Activated T-cell treated with anti-CD3 and anti-CD28 coated beads for 48 hours (primary cell): Measurements from ENCODE around the gene SGK1.
A peak's percentile ranks its signal among the peaks of the same experiment; 100 is the strongest.
"Not testable (repeated sequence)": the region's sequence is repeated elsewhere in the genome, so short reads cannot be mapped to it uniquely, and the experiment has no call there.

Experiments used
- DNase-seq: peaks from one replicate; pipeline ENCODE4 v3.0.0-alpha.2; 2020; ENCODE audit warnings: low read depth

The SGK1 gene

GRCh38 chr6:134187154-134187553 is 130.8 kb downstream of the SGK1 start:
- no peak for DNase-seq

GRCh38 chr6:134186355-134186754 is 131.6 kb downstream of the SGK1 start:
- DNase-seq: no peak

GRCh38 chr6:134185277-134185676 is 132.6 kb downstream of the SGK1 start:
- DNase-seq: no peak

- no peak for DNase-seq
Observed at GRCh38 chr6:134183844-134184243, 134.1 kb downstream of the SGK1 start.

GRCh38 chr6:134182528-134182927 is 135.4 kb downstream of the SGK1 start:
- no peak for DNase-seq

DNA sequence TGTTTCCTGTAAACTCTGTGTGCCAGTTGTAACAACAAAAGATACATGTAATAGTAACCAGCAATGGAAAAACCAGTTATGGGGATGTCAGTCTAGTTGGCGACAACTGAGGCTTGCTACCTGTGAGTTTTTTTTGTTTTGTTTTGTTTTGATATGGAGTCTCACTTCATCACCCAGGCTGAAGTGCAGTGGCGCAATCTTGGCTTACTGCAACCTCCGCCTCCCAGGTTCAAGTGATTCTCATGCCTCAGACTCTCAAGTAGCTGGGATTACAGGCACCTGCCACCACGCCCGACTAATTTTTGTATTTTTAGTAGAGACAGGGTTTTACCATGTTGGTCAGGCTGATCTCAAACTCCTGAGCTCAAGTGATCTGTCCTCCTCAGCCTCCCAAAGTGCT is 136.2 kb downstream of the SGK1 start:
- DNase-seq: not testable (repeated sequence)

DNA sequence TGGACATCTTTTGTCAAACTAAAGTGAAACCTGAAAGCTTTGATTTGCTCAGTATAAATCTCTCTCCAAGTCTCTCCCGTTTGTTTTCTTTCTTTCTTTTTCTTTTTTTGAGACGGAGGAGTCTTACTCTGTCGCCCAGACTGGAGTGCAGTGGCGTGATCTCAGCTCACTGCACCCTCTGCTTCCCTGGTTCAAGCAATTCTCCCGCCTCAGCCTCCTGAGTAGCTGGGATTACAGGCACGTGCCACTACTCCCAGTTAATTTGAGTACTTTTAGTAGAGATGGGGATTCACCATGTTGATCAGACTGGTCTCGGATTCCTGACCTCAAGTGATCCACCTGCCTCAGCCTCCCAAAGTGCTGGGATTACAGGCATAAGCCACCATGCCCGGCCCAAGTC is 136.7 kb downstream of the SGK1 start:
- DNase-seq: not testable (repeated sequence)

- DNase-seq: not testable (repeated sequence)
Observed at GRCh38 chr6:134180540-134180939, 137.4 kb downstream of the SGK1 start.

DNA sequence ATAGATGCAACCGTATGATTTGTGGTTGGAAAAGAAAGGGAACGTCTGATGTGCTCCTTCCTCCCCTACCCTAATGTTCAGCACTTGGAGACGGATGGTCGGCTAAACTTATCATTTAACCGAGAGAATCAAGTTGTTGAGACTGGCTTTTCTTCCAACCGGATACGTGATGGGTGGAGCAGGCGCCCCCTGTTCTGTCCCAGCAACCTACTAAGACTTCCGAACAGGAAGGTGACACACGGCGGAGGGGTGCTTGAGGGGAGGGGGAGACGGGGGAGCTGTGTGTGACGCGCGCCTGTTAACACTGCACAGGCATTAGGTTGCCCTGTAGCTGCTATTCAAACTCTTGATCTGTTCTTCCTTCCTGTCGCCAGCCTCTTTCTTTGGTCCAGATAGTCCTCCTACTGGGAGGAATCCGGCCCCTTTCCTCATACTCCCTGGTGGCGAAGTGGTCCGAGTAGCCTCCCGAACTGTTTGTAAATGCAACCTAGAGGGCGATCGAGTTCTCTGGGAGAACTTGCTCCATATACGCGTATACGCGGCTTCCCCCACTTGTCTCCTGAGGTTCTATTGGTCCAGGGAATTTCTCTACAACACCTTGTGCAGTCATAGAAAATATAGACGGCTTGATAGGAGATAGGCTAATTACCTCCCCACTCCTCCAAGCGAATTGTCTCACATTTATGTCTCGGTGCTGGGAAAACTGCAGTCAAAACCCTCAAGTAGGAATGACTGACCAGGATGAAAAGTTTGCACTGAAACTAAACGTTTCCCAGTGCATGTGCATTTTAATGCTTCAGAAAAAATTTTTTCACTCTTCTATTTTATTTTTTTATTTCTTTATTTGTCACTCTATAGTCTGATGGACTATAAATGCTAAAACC is 139.5 kb downstream of the SGK1 start:
- DNase-seq: peak; percentile 68

DNA sequence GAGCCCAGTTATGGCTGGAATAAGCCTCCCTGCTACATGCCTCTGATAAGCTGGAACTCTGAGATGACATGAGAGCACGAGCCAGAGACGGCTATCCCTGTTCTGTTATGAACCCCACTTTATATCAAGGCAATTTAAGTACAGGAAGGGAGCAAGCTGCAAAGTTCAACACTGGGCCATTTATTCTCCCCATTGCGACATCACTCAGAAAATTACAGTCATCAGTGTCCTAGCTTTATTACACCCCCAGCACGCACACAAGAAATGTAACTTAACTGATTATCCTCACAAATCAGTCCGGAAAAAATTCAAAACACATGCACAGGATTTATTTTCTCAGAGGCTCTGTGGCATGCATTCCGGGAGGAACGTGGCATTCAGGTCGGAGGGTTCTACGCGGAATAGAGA is 140.2 kb downstream of the SGK1 start:
- DNase-seq: no peak

- no peak for DNase-seq
Observed at GRCh38 chr6:134177236-134177635, 140.7 kb downstream of the SGK1 start.

- no peak for DNase-seq
Observed at GRCh38 chr6:134176264-134176975, 141.5 kb downstream of the SGK1 start.

GRCh38 chr6:134175532-134176263 is 142.2 kb downstream of the SGK1 start:
- DNase-seq: peak; percentile 42

- DNase-seq: peak; percentile 94
Observed at GRCh38 chr6:134174672-134175531, 143.0 kb downstream of the SGK1 start.

DNA sequence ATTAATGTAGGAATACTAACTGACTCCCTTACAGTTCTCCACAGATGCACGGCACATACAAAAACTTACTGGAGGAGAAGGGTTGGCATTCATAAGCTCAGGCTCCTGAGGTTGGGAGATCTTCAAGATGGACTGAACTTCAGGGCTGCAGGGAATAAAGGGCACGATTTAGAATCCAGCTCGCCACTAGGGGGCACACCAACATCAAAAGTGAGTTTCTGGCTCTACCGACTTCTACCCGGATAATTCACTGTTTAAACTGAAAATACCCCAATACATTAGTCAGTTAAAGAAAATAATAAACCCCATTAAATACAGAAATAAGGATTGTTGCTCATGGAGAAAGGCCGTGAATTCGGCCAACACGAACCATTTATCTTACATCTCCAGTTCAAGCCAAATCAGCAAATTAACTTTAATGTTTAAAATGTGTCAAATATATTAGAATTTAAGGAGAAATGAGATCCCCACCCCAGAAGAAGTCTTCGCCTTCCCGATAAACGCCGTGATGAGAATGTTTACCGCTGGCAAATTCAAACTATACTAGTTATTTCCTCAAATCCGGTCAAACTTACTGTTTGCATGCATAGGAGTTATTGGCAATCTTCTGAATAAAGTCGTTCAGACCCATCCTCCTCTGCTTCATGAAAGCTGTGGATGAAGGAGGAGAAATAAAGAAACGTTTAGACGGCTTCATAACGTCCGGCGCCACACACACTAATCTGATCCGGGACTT is 143.8 kb downstream of the SGK1 start:
- DNase-seq: peak; percentile 76

DNA sequence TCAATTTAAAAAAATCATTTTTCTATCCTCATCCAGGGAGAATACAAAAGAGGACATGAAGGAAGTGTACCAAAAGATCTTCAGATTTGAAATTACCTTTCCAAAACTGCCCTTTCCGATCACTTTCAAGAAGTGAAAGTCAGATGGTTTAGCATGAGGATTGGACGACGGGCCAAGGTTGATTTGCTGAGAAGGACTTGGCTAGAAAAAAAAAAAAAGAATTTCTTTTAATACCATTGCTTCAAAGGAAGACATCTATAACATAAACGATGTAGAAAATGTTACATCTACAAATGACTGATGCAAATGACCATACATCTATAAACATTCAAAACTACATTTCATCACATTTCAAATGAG is 144.6 kb downstream of the SGK1 start:
- DNase-seq: no peak

- no peak for DNase-seq
Observed at GRCh38 chr6:134172706-134173365, 145.1 kb downstream of the SGK1 start.

DNA sequence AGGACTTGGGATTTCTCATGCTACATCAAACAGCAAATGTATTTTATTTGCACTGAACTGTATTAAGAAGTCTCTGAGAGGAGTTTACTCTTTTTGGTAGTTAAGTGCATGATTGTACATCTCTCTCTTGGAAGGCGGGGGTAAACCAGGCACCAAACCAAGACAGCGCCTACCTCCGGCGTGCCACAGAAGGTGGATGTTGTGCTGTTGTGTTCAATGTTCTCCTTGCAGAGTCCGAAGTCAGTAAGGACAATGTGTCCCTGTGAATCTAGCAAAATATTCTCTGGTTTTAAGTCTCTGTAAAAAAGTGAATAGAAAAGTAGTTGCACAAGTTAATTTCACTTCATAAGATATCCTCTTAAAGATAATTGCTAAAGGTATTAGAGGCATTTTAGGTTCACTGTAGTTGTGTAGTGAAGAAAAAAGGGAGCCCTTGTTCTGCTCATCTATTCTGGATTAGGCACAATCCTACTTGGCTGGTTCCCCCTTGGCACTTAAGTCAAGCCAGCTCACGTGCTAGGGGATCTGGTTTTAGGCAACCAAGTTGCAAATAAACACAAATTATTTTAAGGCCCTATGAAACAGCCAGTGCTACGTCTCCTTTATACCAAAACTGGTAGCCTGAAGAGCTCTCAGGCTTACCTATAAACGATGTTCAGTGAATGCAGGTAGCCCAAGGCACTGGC is 145.7 kb downstream of the SGK1 start:
- DNase-seq: no peak

DNA sequence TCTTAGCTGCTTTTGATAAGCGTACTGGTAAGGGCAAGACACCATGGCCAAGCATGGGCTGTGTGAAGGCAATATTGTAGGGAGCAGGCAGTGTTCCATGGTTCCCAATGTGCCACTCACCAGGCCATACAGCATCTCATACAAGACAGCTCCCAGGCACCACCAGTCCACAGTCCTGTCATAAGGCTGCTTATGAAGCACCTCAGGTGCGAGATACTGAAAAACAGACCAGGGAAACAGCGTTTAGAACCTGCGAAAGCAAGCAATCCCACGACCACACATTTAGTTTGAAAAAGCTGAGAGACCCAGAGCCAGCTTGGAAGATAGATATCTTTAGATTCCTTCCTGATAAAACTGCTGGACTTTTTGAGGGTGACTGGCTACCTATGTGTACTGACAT is 146.4 kb downstream of the SGK1 start:
- no peak for DNase-seq

DNA sequence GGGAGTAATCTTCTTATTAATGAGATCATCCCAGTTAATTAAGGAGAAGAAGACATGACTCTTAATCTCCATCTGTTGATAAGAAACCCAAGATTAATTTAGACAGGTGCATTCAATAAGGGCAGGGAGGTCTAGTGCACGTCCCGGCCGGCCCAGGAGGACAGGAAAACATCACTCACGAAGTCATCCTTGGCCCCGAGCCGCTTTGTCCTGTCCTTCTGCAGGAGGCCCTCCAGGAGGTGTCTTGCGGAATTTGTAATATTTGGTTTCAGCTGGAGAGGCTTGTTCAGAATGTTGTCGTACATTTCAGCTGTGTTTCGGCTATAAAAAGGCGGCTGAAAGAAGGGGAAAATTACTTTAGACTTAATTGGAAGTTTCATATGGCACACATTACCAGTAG is 147.1 kb downstream of the SGK1 start:
- DNase-seq: no peak
